Neural progenitor cell (in vitro differentiated cells): ENCODE measurements around the gene UAP1. TPM values are rescaled to one million over a fixed set of nuclear protein-coding genes. Genes with fewer than 3 reads are reported as not detected.

Experiments
- DNase-seq: peaks from one replicate; pipeline ENCODE4 v3.0.0-alpha.2; 2016; ENCODE audit warnings: low spot score
- H2AFZ ChIP-seq: fragments of 200-600 bp; sonication (generic); replicated peaks from 2 replicates; pipeline ENCODE4 v1.6.1; 2016; ENCODE audit warnings: antibody characterized with exemption
- H3F3A ChIP-seq: fragments of 200-600 bp; sonication (generic); 2 replicates; pipeline ENCODE4 v1.6.1; 2016; ENCODE audit warnings: antibody characterized with exemption, low read depth
- H3K27ac ChIP-seq: fragments of 200-600 bp; sonication (generic); 2 replicates; pipeline ENCODE4 v1.5.1; 2016; ENCODE audit warnings: mild to moderate bottlenecking
- H3K27me3 ChIP-seq: fragments of 200-600 bp; sonication (generic); 2 replicates; pipeline ENCODE4 v1.6.1; 2016; ENCODE audit warnings: mild to moderate bottlenecking, moderate library complexity
- H3K36me3 ChIP-seq: fragments of 200-600 bp; sonication (generic); 2 replicates; pipeline ENCODE4 v1.5.1; 2016
- H3K4me1 ChIP-seq: fragments of 200-600 bp; sonication (generic); 2 replicates; pipeline ENCODE4 v1.6.1; 2016; ENCODE audit warnings: mixed run types
- H3K4me2 ChIP-seq: fragments of 200-600 bp; sonication (generic); 2 replicates; pipeline ENCODE4 v1.6.1; 2016
- H3K4me3 ChIP-seq: fragments of 200-600 bp; sonication (generic); 2 replicates; pipeline ENCODE4 v1.5.1; 2016
- H3K79me2 ChIP-seq: fragments of 200-600 bp; sonication (generic); 2 replicates; pipeline ENCODE4 v1.6.1; 2016; ENCODE audit warnings: low read depth
- H3K9ac ChIP-seq: fragments of 200-600 bp; sonication (generic); 2 replicates; pipeline ENCODE4 v1.6.1; 2016
- H3K9me3 ChIP-seq: fragments of 200-600 bp; sonication (generic); 2 replicates; pipeline ENCODE4 v1.5.1; 2016; ENCODE audit warnings: low read depth
- H4K20me1 ChIP-seq: fragments of 200-600 bp; sonication (generic); 2 replicates; pipeline ENCODE4 v1.6.1; 2016; ENCODE audit warnings: low read depth
- H3K27ac Mint-ChIP-seq: 3 replicates; pipeline ENCODE4 v1.8.0; 2021; ENCODE audit warnings: mixed read lengths
- H3K27me3 Mint-ChIP-seq: 2 replicates; pipeline ENCODE4 v1.8.0; 2022; ENCODE audit warnings: low read depth, mild to moderate bottlenecking, inconsistent platforms, moderate library complexity, mixed read lengths; ENCODE audit not compliant: insufficient read depth
- H3K36me3 Mint-ChIP-seq: 3 replicates; pipeline ENCODE4 v1.8.0; 2021; ENCODE audit warnings: mixed read lengths
- H3K4me1 Mint-ChIP-seq: 3 replicates; pipeline ENCODE4 v1.8.0; 2021; ENCODE audit warnings: mixed read lengths
- H3K4me3 Mint-ChIP-seq: 3 replicates; pipeline ENCODE4 v1.8.0; 2021; ENCODE audit warnings: mild to moderate bottlenecking, moderate library complexity, mixed read lengths
- H3K9me3 Mint-ChIP-seq: 3 replicates; pipeline ENCODE4 v1.8.0; 2020; ENCODE audit warnings: mixed read lengths
- CTCF ChIP-seq: fragments of 200-600 bp; sonication (generic); IDR thresholded peaks from 2 replicates; pipeline ENCODE4 v1.5.1; 2017; ENCODE audit warnings: antibody characterized with exemption, mild to moderate bottlenecking
- EZH2 ChIP-seq: fragments of 200-600 bp; sonication (generic); IDR thresholded peaks from 2 replicates; pipeline ENCODE4 v1.6.1; 2017; ENCODE audit warnings: antibody characterized with exemption, mild to moderate bottlenecking, moderate library complexity
- EZH2phosphoT487 ChIP-seq: fragments of 200-600 bp; sonication (generic); IDR thresholded peaks from 2 replicates; pipeline ENCODE4 v1.6.1; 2017; ENCODE audit warnings: antibody characterized with exemption
- total RNA-seq: library from RNA; depleted of rRNA; stranded (reverse); fragments of >200 nt; gene quantifications from 2 replicates; pipeline ENCODE4 v1.2.3, GENCODE V29; 2015; ENCODE audit warnings: low replicate concordance

The UAP1 gene
- total RNA-seq, 1 donor from 2014 or later = 57.1 TPM

- no peak overlapping the region for H3K27ac ChIP-seq
- peaks cover 3% of the 10 kb centered on the region for H3K36me3 Mint-ChIP-seq
Measured at GRCh38 chr1:162530988-162531319, 30.6 kb upstream of the UAP1 start.

GRCh38 chr1:162535501-162535900 is 26.0 kb upstream of the UAP1 start:
- H3K27ac ChIP-seq = no peak overlapping the region
- Mint-ChIP-seq H3K27me3 (no peaks in the 10 kb centered on the region), H3K4me1 (no peaks in the 10 kb centered on the region), H3K9me3 (no peaks in the 10 kb centered on the region), H3K27ac (no peak overlapping the region), H3K36me3 (peaks cover 3% of the 10 kb centered on the region), H3K4me3 (no peak overlapping the region)
- H3K4me1 ChIP-seq = peaks cover under 1% of the 10 kb centered on the region
- H3K79me2 ChIP-seq = no peaks in the 10 kb centered on the region
- H3K9ac ChIP-seq = no peak overlapping the region
- H3K9me3 ChIP-seq = no peaks in the 10 kb centered on the region
- peaks cover 2% of the 10 kb centered on the region for H4K20me1 ChIP-seq
- peaks cover 2% of the 10 kb centered on the region for H3F3A ChIP-seq
- no peaks in the 10 kb centered on the region for H3K27me3 ChIP-seq
- H3K4me2 ChIP-seq = no peak overlapping the region
- TF ChIP-seq EZH2 (no peak), CTCF (no peak), EZH2phosphoT487 (no peak)
- no peak for DNase-seq
- H3K36me3 ChIP-seq = no peaks in the 10 kb centered on the region
- no peak overlapping the region for H3K4me3 ChIP-seq
- no peak overlapping the region for H2AFZ ChIP-seq

More at GRCh38 chr1:162530988-162531319, 30.6 kb upstream of the UAP1 start:
- no peak overlapping the region for H2AFZ ChIP-seq
- no peak overlapping the region for H3K9ac ChIP-seq
- Mint-ChIP-seq H3K27me3 (no peaks in the 10 kb centered on the region), H3K4me1 (no peaks in the 10 kb centered on the region), H3K4me3 (no peak overlapping the region), H3K27ac (no peak overlapping the region), H3K9me3 (no peaks in the 10 kb centered on the region)
- peaks cover 9% of the 10 kb centered on the region for H3F3A ChIP-seq
- no peaks in the 10 kb centered on the region for H3K27me3 ChIP-seq
- H3K79me2 ChIP-seq = peaks cover 5% of the 10 kb centered on the region
- no peak for TF ChIP-seq EZH2phosphoT487
- no peak for TF ChIP-seq EZH2
- TF ChIP-seq CTCF = no peak
- no peak for DNase-seq
- no peak overlapping the region for H3K4me2 ChIP-seq
- no peaks in the 10 kb centered on the region for H3K36me3 ChIP-seq
- H3K9me3 ChIP-seq = no peaks in the 10 kb centered on the region
- H4K20me1 ChIP-seq = peaks cover 16% of the 10 kb centered on the region
- H3K4me3 ChIP-seq = no peak overlapping the region
- peaks cover 16% of the 10 kb centered on the region for H3K4me1 ChIP-seq

GRCh38 chr1:162536511-162536910 is 25.0 kb upstream of the UAP1 start:
- no peaks in the 10 kb centered on the region for H3K4me1 ChIP-seq
- no peak for TF ChIP-seq EZH2phosphoT487
- no peak for TF ChIP-seq EZH2
- TF ChIP-seq CTCF = no peak
- H3K79me2 ChIP-seq = no peaks in the 10 kb centered on the region
- H2AFZ ChIP-seq = no peak overlapping the region
- no peaks in the 10 kb centered on the region for H3K36me3 ChIP-seq
- H3K27me3 Mint-ChIP-seq = no peaks in the 10 kb centered on the region
- H3K27me3 ChIP-seq = no peaks in the 10 kb centered on the region
- H3K4me2 ChIP-seq = no peak overlapping the region
- H3K36me3 Mint-ChIP-seq = peaks cover 5% of the 10 kb centered on the region
- H3K27ac Mint-ChIP-seq = no peak overlapping the region
- no peak overlapping the region for H3K4me3 Mint-ChIP-seq
- no peak overlapping the region for H3K9ac ChIP-seq
- no peaks in the 10 kb centered on the region for H3F3A ChIP-seq
- no peaks in the 10 kb centered on the region for H3K9me3 Mint-ChIP-seq
- no peak overlapping the region for H3K4me3 ChIP-seq
- no peak overlapping the region for H3K27ac ChIP-seq
- DNase-seq = no peak
- H3K9me3 ChIP-seq = no peaks in the 10 kb centered on the region
- no peaks in the 10 kb centered on the region for H3K4me1 Mint-ChIP-seq
- H4K20me1 ChIP-seq = no peaks in the 10 kb centered on the region
